GM23248 (cell line): ENCODE measurements around the gene GSTM5. TPM values are rescaled to one million over a fixed set of nuclear protein-coding genes. Genes with fewer than 3 reads are reported as not detected.
"Not testable (repeated sequence)": the region's sequence is repeated elsewhere in the genome, so short reads cannot be mapped to it uniquely, and the experiment has no call there.

Experiments used
- DNase-seq: peaks from one replicate; pipeline ENCODE4 v3.0.0-alpha.2; 2015
- H2AFZ ChIP-seq: fragments of 200-600 bp; sonication (generic); 2 replicates; pipeline ENCODE4 v1.6.1; 2016; ENCODE audit warnings: antibody characterized with exemption
- H3F3A ChIP-seq: fragments of 200-600 bp; sonication (generic); 2 replicates; pipeline ENCODE4 v1.6.1; 2016; ENCODE audit warnings: mild to moderate bottlenecking, antibody characterized with exemption, mixed run types; ENCODE audit not compliant: insufficient read depth
- H3K27ac ChIP-seq: fragments of 200-600 bp; sonication (generic); 2 replicates; pipeline ENCODE4 v1.5.1; 2016; ENCODE audit warnings: mild to moderate bottlenecking
- H3K27me3 ChIP-seq: fragments of 200-600 bp; sonication (generic); replicated peaks from 2 replicates; pipeline ENCODE4 v1.6.1; 2016; ENCODE audit warnings: mild to moderate bottlenecking; ENCODE audit not compliant: insufficient read depth
- H3K36me3 ChIP-seq: fragments of 200-600 bp; sonication (generic); 2 replicates; pipeline ENCODE4 v1.6.1; 2016; ENCODE audit warnings: low read depth, mild to moderate bottlenecking
- H3K4me1 ChIP-seq: fragments of 200-600 bp; sonication (generic); 2 replicates; pipeline ENCODE4 v1.6.1; 2016; ENCODE audit warnings: mild to moderate bottlenecking; ENCODE audit not compliant: insufficient read depth
- H3K4me2 ChIP-seq: fragments of 200-600 bp; sonication (generic); one replicate; pipeline ENCODE4 v1.6.1; 2016; ENCODE audit warnings: mild to moderate bottlenecking; ENCODE audit not compliant: unreplicated experiment
- H3K4me3 ChIP-seq: fragments of 200-600 bp; sonication (generic); 2 replicates; pipeline ENCODE4 v1.5.1; 2016; ENCODE audit warnings: mild to moderate bottlenecking
- H3K79me2 ChIP-seq: fragments of 200-600 bp; sonication (generic); 2 replicates; pipeline ENCODE4 v1.6.1; 2016; ENCODE audit warnings: mild to moderate bottlenecking; ENCODE audit not compliant: insufficient read depth
- H3K9ac ChIP-seq: fragments of 200-600 bp; sonication (generic); 2 replicates; pipeline ENCODE4 v1.6.1; 2016; ENCODE audit warnings: mild to moderate bottlenecking
- H3K9me2 ChIP-seq: fragments of 200-600 bp; sonication (generic); 2 replicates; pipeline ENCODE4 v1.6.1; 2016; ENCODE audit warnings: mixed run types, mild to moderate bottlenecking, moderate library complexity; ENCODE audit not compliant: insufficient read depth
- H3K9me3 ChIP-seq: fragments of 200-600 bp; sonication (generic); one replicate; pipeline ENCODE4 v1.6.1; 2017; ENCODE audit warnings: low read depth
- H4K20me1 ChIP-seq: fragments of 200-600 bp; sonication (generic); 2 replicates; pipeline ENCODE4 v1.6.0; 2016; ENCODE audit not compliant: insufficient read depth
- EZH2 ChIP-seq: fragments of 200-600 bp; sonication (generic); IDR thresholded peaks from 2 replicates; pipeline ENCODE4 v1.6.1; 2018; ENCODE audit warnings: antibody characterized with exemption, mild to moderate bottlenecking; ENCODE audit not compliant: insufficient read depth, poor library complexity, severe bottlenecking
- EZH2phosphoT487 ChIP-seq: fragments of 200-600 bp; sonication (generic); IDR thresholded peaks from 2 replicates; pipeline ENCODE4 v1.6.1; 2018; ENCODE audit warnings: antibody characterized with exemption, moderate library complexity, mild to moderate bottlenecking, low read depth; ENCODE audit not compliant: insufficient read depth
- WGBS, 2 experiments: methylation state at CpG; one replicate each; pipeline ENCODE4 v1.1.6; 2015 to 2017; ENCODE audit warnings: low lambda C conversion rate in 2 of 2, low coverage in 1 of 2; ENCODE audit errors: missing lambda C conversion rate in 2 of 2; 5-methylcytosine and 5-hydroxymethylcytosine counted together
- in situ Hi-C: fragments of 300-500 bp; cut with MboI; formaldehyde crosslinking; loops from 2 replicates; pipeline ENCODE4 v1.15.0; 2020
- polyA plus RNA-seq: library from polyadenylated mRNA; unstranded; fragments of >200 nt; fragmentation: Nextera tagmentation; extraction: Ambion mirVana; gene quantifications from 2 replicates; pipeline ENCODE4 v1.2.1, GENCODE V29; 2016
- total RNA-seq: library from RNA; depleted of rRNA; stranded (reverse); fragments of >200 nt; shearing (Covaris generic); gene quantifications from 2 replicates; pipeline ENCODE4 v1.2.3, GENCODE V29; 2014

The GSTM5 gene
- total and polyA plus RNA-seq, 2 experiments from 2014 or later: 2.4 to 2.5 TPM

DNA sequence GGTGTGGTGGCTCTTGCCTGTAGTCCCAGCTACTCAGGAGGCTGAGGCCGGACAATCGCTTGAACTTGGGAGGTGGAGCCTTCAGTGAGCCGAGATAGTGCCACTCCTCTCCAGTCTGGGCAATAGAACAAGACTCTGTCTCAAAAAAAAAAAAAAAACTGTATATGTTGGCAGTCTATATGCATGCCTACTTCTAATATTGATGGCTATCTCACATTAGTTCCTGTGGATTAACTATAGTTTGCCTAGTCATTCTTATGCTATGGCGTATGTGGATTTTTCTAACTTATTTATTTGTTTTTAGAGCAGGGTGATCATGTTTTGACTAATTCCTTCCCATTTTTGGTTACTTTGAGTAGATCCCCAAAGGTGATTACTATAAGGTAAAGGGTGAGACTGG, 15.0 kb upstream of the GSTM5 start:
- in situ Hi-C loops: no loop called here
- no peak for DNase-seq
- no peaks in the 10 kb centered on the region for H3K4me1 ChIP-seq
- H3K27ac ChIP-seq: no peak overlapping the region
- H2AFZ ChIP-seq: no peak overlapping the region
- H3K9me3 ChIP-seq: no peaks in the 10 kb centered on the region
- no peaks in the 10 kb centered on the region for H3K9me2 ChIP-seq
- no peaks in the 10 kb centered on the region for H3F3A ChIP-seq
- no peak overlapping the region for H3K4me2 ChIP-seq
- WGBS, 2 experiments: no CpG with 5 or more reads among the region's 4 CpGs
- no peaks in the 10 kb centered on the region for H3K79me2 ChIP-seq
- H3K9ac ChIP-seq: no peak overlapping the region
- H4K20me1 ChIP-seq: no peaks in the 10 kb centered on the region
- H3K36me3 ChIP-seq: no peaks in the 10 kb centered on the region
- H3K4me3 ChIP-seq: no peak overlapping the region
- H3K27me3 ChIP-seq: no peaks in the 10 kb centered on the region
- no peak for TF ChIP-seq EZH2
- no peak for TF ChIP-seq EZH2phosphoT487

GRCh38 chr1:109697861-109698260, 14.2 kb upstream of the GSTM5 start:
- H4K20me1 ChIP-seq, H3F3A ChIP-seq, H3K4me1 ChIP-seq, H3K9me3 ChIP-seq, H3K4me2 ChIP-seq, H3K27ac ChIP-seq, H3K79me2 ChIP-seq, H3K36me3 ChIP-seq, H3K4me3 ChIP-seq, in situ Hi-C loops, H2AFZ ChIP-seq, H3K27me3 ChIP-seq, DNase-seq, H3K9me2 ChIP-seq, H3K9ac ChIP-seq: not testable (repeated sequence)
- no CpG with 5 or more reads among the region's 4 CpGs for WGBS, 2 experiments

DNA sequence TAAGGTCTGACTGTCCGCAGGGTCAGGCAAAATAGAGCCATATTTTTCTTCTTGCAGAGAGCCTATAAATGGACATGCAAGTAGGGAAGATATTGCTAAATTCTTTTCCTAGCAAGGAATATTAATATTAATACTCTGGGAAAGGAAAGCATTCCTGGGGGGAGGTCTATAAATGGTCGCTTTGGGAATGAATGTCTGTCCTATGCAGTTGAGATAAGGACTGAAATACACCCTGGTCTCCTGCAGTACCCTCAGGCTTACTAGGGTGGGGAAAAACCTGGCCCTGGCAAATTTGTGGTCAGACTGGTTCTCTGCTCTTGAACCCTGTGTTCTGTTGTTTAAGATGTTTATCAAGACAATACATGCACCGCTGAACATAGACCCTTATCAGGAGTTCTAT, 9.1 kb upstream of the GSTM5 start:
- H3F3A ChIP-seq, H3K4me2 ChIP-seq, DNase-seq, H3K9me2 ChIP-seq, H3K9ac ChIP-seq, H4K20me1 ChIP-seq, H3K36me3 ChIP-seq, H2AFZ ChIP-seq, in situ Hi-C loops, H3K9me3 ChIP-seq, H3K4me3 ChIP-seq, H3K27ac ChIP-seq, H3K27me3 ChIP-seq, H3K4me1 ChIP-seq, H3K79me2 ChIP-seq: not testable (repeated sequence)
- WGBS, 2 experiments: 87 to 93% methylated on average over 3 of the region's 3 CpGs

GRCh38 chr1:109704173-109704572, 7.9 kb upstream of the GSTM5 start:
- 46 to 48% methylated on average over 8 of the region's 8 CpGs for WGBS, 2 experiments
- H3K9me3 ChIP-seq: no peaks in the 10 kb centered on the region
- no peak for DNase-seq
- H3K4me2 ChIP-seq: no peak overlapping the region
- no peaks in the 10 kb centered on the region for H3K9me2 ChIP-seq
- no peaks in the 10 kb centered on the region for H3F3A ChIP-seq
- no peaks in the 10 kb centered on the region for H3K79me2 ChIP-seq
- H3K4me1 ChIP-seq: no peaks in the 10 kb centered on the region
- H3K27me3 ChIP-seq: no peaks in the 10 kb centered on the region
- no peak for TF ChIP-seq EZH2
- no peak for TF ChIP-seq EZH2phosphoT487
- no peaks in the 10 kb centered on the region for H3K36me3 ChIP-seq
- H4K20me1 ChIP-seq: no peaks in the 10 kb centered on the region
- in situ Hi-C loops: no loop called here
- no peak overlapping the region for H3K4me3 ChIP-seq
- H2AFZ ChIP-seq: no peak overlapping the region
- no peak overlapping the region for H3K9ac ChIP-seq
- no peak overlapping the region for H3K27ac ChIP-seq

GRCh38 chr1:109705411-109705810, 6.6 kb upstream of the GSTM5 start:
- 60 to 68% methylated on average over 4 of the region's 4 CpGs for WGBS, 2 experiments
- H3K4me3 ChIP-seq: no peak overlapping the region
- H3K36me3 ChIP-seq: no peaks in the 10 kb centered on the region
- DNase-seq: no peak
- no peaks in the 10 kb centered on the region for H3K27me3 ChIP-seq
- H3K9me3 ChIP-seq: no peaks in the 10 kb centered on the region
- no peaks in the 10 kb centered on the region for H3K79me2 ChIP-seq
- no peak overlapping the region for H3K27ac ChIP-seq
- in situ Hi-C loops: no loop called here
- no peak overlapping the region for H2AFZ ChIP-seq
- H3F3A ChIP-seq: no peaks in the 10 kb centered on the region
- no peaks in the 10 kb centered on the region for H4K20me1 ChIP-seq
- TF ChIP-seq EZH2phosphoT487 (no peak), EZH2 (no peak)
- no peak overlapping the region for H3K9ac ChIP-seq
- no peaks in the 10 kb centered on the region for H3K9me2 ChIP-seq
- no peaks in the 10 kb centered on the region for H3K4me1 ChIP-seq
- no peak overlapping the region for H3K4me2 ChIP-seq

GRCh38 chr1:109708949-109709348, 3.1 kb upstream of the GSTM5 start:
- H3K36me3 ChIP-seq, H3F3A ChIP-seq, H3K4me3 ChIP-seq, H2AFZ ChIP-seq, H3K9me3 ChIP-seq, H3K9me2 ChIP-seq, H3K27ac ChIP-seq, in situ Hi-C loops, H3K79me2 ChIP-seq, H3K4me2 ChIP-seq, H3K4me1 ChIP-seq, H4K20me1 ChIP-seq, H3K27me3 ChIP-seq, DNase-seq, H3K9ac ChIP-seq: not testable (repeated sequence)
- 96 to 99% methylated on average over 4 of the region's 4 CpGs for WGBS, 2 experiments

GRCh38 chr1:109709822-109710221, 2.2 kb upstream of the GSTM5 start:
- H4K20me1 ChIP-seq, H3K27me3 ChIP-seq, H3K9me3 ChIP-seq, H3K9me2 ChIP-seq, H3K79me2 ChIP-seq, H3K4me1 ChIP-seq, H3K27ac ChIP-seq, H3K4me2 ChIP-seq, H2AFZ ChIP-seq, DNase-seq, H3K4me3 ChIP-seq, H3K36me3 ChIP-seq, in situ Hi-C loops, H3F3A ChIP-seq, H3K9ac ChIP-seq: not testable (repeated sequence)
